HG03095 (cell line): ENCODE data around the gene MALL.
A peak's percentile ranks its signal among the peaks of the same experiment; 100 is the strongest.
"Not testable (repeated sequence)": the region's sequence is repeated elsewhere in the genome, so short reads cannot be mapped to it uniquely, and the experiment has no call there.

Experiments
- ATAC-seq: cut with Tn5 transposase; IDR thresholded peaks from one replicate; pipeline ENCODE4 v1.9.1; 2021; ENCODE audit warnings: moderate library complexity; ENCODE audit not compliant: unreplicated experiment

Gene MALL

DNA sequence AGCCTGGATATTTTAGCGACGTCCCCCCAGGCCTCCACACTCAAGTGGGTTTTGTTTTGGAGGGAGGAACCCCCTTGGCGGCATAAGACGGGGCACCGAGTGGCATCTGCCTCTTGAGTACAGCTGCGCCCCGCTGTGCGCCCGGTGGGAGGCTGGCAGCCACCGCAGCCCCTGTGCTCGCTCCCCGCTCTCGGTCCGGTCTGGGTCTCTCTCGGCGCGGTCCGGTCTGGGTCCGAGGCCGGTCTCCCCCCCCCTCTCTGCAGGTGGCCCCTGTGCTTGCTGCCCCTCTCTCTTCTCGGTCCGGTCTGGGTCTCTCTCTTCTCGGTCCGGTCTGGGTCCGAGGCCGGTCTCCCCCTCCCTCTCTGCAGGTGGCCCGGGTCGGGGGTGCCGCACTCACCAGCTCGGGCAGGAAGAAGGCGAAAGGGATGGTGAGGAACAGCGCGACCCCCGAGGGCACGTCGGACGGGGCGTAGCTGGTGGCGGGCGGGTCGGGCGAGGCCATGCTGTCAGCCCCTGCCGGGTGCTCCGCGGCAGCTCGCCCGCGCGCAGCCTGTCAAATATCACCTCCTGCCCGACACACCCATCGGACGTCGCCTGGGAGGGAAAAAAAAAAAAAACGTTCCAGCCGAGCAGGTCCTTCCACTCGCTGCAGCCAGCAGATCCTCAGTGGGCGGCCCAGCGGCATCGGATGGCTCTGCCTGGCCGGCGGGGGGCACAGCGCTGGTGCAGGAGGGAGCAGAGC lies at the start of gene MALL:
MALL (minus strand) TSS at position 532 of the 742 bp plus-strand sequence; CDS start at position 502, 30 bp downstream.
- ATAC-seq, result no peak

DNA sequence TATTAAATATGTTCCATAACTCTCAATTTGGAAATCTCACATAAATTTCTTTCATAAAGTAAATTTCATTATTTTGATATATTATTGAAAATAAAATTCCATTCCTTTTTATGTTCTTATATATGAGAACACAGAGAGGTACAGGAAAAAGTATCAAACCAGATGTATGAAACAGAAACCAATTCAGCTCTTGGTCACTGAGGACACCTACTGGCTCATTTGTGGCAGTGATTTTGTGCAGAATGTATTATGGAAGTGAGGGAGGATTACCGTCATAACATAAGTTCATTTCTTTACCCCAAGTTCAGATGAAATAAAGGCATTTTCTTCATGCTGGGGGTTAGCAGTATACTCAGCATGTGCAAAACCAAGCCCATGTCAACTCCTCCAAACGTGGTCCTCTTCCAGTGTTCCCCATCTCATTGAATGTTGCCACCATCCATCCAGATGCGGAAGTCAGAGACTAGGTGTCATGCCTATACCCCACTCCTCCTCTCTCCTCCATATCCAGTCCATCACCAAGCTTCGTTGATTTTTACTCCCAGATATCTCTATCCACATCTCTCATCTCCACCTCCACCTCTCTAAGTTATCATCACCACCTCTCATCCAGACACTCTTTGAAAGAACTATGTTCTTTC lies 41.7 kb upstream of the MALL start:
- peak; percentile 66 for ATAC-seq

DNA sequence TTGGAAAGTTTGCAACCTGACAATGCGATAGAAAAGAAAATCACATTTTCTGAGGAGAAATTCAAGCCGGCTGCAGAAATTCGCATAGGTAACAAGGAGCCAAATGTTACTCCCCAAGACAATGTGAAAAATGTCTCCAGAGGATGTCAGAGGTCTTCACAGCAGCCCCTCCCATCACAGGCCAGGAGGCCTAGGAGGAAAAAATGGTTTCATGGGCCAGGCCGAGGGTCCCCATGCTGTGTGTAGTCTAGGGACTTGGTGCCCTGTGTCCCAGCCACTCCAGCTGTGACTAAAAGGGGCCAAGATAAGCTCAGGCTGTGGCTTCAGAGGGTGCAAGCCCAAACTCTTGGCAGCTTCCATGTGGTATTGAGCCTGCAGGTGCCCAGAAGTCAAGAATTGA lies 39.2 kb upstream of the MALL start:
- not testable (repeated sequence) for ATAC-seq

DNA sequence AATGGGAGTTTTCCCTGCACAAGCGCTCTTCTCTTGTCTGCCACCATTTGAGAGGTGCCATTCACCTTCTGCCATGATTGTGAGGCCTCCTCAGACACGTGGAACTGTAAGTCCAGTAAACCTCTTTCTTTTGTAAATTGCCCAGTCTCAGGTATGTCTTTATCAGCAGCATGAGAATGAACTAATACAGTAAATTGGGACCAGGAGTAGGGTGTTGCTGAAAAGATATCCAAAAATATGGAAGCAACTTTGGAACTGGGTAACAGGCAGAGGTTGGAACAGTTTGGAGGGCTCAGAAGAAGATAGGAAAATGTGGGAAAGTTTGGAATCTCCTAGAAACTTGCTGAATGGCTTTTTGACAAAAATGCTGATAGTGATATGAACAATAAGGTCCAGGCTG lies 38.6 kb upstream of the MALL start:
- not testable (repeated sequence) for ATAC-seq

DNA sequence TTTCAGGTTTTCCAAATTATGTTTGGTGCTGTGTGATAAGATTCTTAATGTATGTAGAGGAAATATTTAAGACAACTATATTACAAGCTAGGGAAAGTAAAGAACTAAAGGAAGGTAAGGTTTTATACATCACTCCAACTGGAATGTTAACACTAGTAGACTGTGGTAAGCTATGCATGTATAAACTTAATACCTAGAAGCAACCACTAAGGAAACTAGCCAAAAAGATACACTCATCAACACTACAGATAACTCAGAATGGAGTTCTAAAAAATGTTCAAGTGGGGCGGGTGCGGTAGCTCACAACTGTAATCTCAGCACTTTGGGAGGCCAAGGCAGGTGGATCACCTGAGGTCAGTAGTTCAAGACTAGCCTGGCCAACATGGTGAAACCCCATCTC lies 37.8 kb upstream of the MALL start:
- ATAC-seq, result no peak

DNA sequence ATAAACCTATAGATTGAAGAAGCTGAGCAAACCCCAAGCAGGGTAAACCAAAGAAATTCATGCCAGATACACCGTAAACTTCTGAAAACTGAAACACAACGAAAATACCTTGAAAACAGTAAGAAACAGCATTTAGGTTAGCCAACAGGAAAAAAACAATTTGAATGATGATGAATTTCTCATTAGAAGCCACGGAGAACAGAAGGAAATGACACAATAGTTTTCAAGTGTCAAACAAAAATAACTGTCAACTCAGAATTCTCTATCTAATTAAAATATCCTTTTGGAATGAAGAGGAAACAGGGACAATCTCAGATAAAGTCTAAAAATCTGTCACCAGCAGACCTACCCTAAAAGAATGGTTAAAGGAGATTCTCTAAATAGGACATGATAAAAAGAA lies 37.3 kb upstream of the MALL start:
- no peak for ATAC-seq

DNA sequence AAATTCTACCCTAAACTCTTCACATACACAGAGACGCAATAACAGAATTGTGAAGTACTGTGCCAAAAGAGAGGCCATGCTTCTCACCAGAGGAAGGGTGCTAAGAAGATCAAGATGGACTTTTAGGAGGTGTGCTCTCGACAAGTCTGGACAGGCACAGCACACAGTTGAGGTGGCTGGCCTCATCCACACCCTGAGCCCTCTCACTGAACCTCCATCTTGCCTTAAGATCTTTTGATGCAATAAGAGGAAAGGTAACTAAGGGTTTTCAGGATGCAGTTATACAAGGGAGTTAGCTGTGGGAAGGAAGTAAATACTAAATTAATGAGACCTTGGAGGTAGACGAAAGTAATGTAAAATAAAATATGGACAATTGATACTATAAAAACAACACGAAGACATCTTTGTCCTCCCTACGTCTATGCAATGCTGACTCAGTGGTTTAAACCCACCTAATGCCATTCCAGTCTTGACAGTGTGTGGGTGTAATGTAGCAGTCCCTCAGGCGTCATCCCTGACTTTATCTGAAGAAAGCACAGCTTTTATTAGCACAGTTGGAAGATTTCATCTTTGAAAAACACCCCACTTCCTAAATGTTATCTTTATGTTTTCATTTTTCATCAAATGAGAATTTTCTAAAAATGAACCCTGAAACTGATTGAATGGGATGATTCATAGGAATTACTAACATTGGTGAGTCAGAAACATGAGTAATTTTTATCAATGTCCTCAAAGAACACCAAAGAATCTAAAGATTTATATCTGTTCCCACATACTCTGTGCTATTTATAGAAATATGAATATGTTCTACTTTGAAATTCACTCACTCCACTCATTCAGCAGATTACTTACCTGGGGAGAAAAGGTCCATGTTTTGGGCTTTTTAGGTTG lies 34.0 kb upstream of the MALL start:
- no peak for ATAC-seq

DNA sequence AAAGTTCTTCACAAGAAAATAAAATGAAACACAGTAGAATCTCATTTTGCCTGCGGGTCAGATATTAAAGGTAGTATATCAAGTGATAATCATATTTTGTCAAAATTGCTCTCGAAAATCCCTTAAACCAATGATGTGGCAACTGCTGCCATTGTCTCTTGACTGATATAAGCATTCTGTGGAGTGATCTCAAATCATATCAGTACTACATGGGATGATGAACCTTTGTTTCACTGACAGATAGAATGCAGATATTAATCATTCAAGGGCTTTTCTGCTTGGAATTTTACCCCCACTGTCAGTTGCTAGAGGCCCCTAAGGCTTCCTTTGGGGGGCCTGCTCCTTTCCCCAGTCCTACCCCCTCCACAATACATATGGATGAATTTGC lies 31.3 kb upstream of the MALL start:
- no peak for ATAC-seq

DNA sequence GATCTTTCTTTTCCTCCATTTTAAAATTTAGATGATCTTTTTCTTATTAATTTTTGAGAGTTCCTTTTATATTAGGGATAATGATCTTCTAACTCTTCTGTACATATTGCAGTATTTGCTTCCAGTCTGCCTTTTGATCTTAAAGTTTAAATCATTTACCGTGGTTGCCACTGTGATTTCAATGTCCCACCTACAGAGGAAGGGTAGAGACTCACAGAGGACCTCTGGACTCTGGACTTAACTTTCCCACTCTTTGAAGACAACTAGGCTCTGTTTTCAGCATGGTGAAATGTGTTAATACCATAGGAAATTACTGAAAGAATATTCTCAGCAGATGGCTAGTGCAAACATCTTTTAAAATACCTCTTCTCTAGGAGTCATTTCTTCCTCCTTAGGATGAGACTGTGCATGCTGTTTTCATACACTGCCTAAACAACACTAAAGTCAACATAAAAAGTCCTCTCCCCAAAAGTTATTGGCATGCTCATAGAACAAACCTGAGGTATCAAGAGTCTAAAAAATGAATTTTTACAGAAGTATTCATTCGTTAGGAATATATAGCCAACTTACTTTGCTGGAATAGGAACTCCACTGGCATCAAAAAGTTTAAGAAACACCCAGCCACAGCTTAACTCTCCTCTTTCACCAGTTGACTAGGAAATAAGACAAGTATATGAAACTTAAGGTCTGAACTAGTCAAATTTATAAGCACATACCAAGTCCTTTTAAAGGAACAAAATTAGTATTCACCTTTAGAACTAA lies 30.7 kb upstream of the MALL start:
- no peak for ATAC-seq

DNA sequence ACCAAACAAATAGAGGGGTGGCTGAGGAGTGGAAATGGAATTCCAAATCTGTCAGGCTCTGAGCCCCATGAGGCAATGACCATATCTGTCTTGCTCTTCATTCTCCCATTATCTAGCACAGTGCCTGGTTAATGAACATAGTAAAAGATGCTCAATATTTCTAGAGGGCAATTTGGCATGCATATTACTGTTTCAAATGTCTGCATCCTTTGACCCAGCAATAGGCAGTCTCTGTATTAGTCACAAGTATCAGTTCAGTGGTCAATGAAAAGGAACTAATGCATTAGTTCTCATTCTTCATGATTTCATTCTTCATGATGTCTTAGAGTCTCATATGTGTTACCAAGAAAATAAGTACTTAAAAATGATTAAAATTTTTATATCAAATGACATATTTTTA lies 28.4 kb upstream of the MALL start:
- no peak for ATAC-seq

DNA sequence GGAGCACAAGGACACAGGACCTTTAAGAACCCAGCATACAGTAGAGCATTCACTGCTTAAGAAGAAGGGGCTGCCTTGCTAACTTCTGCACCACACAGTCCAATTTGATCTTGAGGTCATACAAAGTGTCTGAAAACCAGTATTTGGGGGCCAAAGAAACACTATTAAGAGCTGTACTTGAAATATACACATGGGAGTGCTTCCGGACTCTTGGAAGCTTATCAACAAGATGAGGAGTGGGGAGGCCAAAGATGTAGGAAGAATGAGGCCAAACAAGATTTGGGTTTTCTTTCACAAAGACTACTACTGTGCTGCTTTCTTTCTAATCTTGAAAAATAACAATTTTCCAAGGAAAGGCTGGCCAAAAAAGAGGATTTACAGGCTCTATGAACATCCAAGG lies 24.8 kb upstream of the MALL start:
- ATAC-seq, result no peak

DNA sequence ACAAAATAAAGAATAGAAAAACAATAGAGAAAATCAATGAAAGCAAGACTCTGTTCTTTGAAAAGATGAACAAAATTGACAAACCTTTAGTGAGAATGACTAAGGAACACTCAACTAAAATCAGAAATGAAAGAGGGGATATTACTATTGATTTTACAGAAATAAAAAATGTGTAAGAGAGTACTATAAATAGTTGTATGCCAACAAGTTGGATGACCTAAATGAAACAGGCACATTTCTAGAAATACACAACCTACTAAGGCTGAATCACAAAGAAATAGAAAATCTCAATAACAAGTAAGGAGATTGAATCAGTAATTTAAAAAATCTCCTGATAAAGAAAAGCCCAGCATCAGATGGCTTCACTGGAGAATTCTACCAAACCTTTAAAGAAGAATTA lies 18.4 kb upstream of the MALL start:
- ATAC-seq, result no peak

DNA sequence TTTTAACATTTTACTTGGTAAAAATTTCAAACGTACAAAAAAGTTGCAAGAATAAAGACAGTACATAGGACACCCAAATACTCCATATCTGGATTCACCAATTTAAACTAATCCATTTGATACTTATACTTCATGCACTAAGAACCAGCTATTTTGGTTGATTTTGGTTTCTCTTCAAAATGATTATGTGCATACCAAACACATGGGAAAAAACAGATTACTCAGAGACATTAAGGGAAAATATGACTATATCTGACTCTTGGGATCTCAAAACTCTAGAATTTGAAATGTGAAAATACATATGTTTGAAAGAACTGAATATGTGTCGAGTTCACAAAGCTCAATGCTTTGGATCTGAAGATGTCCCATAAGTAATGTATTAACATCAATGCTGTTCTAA lies 15.5 kb upstream of the MALL start:
- no peak for ATAC-seq

DNA sequence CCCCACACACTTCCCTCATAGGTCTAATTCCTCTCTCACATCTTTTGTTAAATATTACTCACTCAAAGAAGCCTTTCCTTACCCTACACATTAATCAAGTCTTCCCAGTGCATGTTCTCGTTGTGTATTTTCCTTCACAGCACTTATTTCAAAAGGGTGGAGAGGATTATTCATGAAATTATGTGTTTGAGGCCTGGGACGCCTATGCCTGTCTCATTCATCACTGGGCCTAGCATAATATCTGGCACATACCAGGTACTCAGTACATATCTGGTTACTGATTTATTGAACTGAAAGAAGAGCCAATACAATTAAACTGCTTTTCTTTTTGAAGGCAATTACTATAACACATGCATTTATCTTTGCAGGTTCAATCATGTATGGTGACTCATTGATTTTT lies 15.1 kb upstream of the MALL start:
- ATAC-seq, result no peak

DNA sequence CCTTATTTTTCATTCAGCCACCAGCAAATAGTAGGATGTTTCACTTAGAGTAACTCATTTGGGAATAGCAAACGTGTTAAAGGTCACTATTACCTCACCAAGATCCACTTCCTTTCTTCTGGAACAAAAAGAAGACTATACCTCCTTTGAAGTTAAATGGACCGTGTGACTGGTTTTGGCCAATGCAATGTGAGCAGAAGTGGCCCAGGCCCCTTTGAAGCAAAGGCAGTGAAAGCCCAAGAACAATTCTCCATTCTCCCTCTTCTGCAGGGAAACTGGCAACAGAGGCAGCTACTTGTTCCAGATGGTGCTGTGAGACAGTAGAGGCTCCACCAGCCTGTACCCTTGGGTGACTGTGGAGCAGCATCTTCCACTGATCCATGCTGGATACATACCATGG lies 11.3 kb upstream of the MALL start:
- no peak for ATAC-seq

DNA sequence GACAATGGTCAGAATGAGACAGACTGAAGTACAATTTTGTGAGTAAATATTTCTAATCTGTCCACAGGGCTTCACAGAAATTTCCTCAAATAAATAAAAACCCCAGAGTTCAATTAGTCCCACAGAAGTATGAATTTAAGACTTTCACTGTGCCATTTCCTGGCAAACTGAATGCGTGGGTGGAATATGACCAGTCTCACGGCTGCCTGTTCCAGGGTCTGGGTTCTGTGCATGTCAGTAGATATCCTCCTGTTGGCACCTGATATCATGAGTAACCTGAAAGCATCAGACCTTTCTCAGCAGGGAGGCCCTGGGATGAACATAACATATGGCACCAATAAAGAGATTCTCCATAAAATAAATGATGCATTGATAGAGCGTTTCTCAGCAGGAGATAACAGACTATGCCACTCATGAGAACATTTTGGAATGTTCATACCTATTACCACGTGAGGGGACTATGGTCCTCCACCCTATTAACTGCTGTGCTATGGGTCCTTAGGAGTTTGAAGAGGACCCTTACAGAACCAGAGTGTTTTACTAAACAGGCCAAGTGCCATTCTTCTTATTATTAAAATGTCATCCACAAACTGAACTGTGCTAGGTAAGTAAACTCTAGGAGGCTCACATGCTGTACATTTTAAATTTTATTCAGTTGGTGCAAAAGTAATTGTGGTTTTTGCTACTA lies 10.6 kb upstream of the MALL start:
- no peak for ATAC-seq

DNA sequence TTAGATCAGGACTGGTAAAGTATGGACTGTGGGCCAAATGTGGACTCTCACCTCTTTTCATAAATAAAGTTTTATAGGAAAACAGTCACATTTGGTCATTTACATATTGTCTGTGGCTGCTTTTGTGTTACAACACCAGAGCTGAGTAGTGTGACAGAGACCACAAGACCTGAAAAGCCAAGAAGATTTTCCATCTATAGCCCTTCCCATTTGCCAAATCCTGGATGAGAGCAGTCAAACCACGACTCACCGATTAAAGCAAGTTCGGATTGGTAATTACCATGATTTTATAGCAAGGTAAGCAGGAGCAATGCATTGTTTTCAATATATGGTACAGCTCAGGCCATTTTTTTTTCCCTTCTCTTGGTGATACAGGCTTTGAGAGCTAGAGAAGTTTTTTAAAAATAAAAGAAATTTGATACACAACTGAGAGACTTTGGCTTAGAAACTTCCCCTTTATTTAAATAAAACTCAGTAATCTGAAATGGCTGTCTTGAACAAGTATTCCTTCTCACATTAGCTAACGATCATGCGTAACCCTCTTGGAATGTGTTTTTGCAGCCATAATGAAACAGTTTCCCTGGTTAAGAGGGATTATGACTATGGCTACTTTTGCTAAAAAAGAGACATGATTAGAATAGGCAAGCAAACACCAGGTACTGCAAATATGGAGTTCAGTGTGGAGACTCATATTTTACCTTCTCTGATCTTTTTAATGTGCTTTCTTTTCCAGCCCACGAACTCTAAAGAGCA lies 9.5 kb upstream of the MALL start:
- no peak for ATAC-seq

DNA sequence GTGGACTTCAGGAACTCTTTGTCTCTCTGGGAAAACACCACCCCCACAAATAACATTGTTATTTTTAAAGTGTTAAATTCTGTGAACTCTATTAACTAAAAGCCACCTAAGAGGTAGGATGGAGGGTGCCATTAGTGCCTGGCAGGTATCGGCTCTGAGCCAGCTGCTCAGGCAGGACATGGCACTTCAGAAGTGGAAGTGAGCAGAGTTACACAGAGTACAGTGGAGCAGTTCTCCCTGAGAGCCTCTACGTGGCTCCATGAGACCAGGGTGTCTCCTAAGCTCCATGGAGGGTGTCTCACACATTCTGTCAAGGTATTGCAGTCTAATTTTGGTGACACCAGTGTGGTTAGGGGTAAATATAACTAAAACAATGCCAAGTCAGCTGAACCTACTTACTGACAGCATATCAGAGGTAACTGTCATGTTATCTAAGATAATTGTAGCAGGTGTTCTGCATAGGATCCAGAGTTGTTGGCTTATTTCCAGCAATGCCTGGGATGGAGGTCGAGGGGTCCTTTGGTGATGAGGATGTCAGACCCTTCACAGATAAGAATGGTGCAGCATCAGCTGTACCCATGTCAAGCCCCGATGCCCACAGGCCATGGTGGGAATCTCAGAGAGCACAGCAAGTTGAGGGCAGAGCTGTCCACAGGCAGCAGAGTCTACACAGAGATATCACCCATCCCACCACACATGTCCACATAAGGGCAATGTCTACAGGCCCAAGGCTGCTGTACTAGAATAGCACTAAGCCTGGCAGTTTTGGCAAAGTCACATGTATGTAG lies 8.6 kb upstream of the MALL start:
- no peak for ATAC-seq

DNA sequence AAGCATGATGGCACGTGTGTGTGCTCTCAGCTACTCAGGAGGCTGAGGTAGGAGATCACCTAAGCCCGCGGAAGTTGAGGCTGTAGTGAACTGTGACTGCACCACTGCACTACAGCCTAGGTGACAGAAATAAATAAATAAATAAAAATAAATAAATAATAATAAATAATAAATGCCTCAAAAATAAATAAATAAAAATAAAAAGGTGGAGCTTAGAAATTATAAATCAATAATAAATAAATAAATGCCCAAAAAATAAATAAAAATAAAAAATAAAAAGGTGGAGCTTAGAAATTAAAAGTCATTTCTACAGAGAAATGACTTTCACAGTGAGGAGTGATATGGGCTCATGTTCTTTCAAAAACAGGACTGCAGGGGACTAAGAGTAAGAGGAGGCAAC lies 6.0 kb upstream of the MALL start:
- no peak for ATAC-seq
